ENCODE measurements around the gene LOC101059915.
"Not testable (repeated sequence)": the region's sequence is repeated elsewhere in the genome, so short reads cannot be mapped to it uniquely, and the experiment has no call there.

Gene LOC101059915

DNA sequence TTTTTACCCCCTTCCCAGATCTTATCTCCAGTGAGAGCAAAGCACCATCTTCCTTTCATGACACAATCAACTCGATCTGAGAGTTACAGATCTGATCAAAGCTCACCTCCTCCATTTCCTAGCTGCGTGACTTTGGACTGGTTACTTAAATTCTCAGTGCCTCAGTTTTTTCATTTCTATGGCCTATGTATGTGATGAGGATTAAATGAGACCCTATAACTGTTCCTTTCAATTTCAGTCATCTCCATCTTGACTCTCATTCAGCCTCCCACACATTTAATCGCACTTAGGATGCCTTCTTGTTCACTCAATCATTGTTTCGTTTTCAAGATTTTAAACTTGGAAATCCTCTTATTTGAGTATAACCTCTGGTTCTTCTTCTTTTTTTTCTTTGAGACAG lies 28.9 kb upstream of the LOC101059915 start:
- TF ChIP-seq, protein P1, sequence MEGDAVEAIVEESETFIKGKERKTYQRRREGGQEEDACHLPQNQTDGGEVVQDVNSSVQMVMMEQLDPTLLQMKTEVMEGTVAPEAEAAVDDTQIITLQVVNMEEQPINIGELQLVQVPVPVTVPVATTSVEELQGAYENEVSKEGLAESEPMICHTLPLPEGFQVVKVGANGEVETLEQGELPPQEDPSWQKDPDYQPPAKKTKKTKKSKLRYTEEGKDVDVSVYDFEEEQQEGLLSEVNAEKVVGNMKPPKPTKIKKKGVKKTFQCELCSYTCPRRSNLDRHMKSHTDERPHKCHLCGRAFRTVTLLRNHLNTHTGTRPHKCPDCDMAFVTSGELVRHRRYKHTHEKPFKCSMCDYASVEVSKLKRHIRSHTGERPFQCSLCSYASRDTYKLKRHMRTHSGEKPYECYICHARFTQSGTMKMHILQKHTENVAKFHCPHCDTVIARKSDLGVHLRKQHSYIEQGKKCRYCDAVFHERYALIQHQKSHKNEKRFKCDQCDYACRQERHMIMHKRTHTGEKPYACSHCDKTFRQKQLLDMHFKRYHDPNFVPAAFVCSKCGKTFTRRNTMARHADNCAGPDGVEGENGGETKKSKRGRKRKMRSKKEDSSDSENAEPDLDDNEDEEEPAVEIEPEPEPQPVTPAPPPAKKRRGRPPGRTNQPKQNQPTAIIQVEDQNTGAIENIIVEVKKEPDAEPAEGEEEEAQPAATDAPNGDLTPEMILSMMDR (IDR thresholded peaks at IDR 0.05; ENCODE audit: low read depth, low read length, poor library complexity, severe bottlenecking), result no peak
- no peak for TF ChIP-seq EZH2phosphoT487 (IDR thresholded peaks at IDR 0.05; ENCODE audit: borderline replicate concordance, low read length)
- Histone ChIP-seq H3K27ac (ENCODE audit: low read depth, low read length) (no peak overlapping the region), H3K36me3 (ENCODE audit: control insufficient read depth, low read length) (no peaks in the 10 kb centered on the region), H3K4me1 (ENCODE audit: control insufficient read depth, low read length) (peaks cover 25% of the 10 kb centered on the region), H3K9me2 (replicated peaks; ENCODE audit: control insufficient read depth, low read length) (no peaks in the 10 kb centered on the region), H3K79me2 (ENCODE audit: control insufficient read depth, low read length) (no peaks in the 10 kb centered on the region), H3F3A (ENCODE audit: control insufficient read depth, insufficient read depth) (no peaks in the 10 kb centered on the region), H3K9me3 (ENCODE audit: control insufficient read depth, insufficient read depth, low read length) (no peaks in the 10 kb centered on the region), H3K4me3 (ENCODE audit: low read length) (no peak overlapping the region), H3K27me3 (ENCODE audit: control insufficient read depth, low read length) (no peaks in the 10 kb centered on the region), H3K4me2 (ENCODE audit: low read length) (peak overlapping the region; percentile 54), H4K20me1 (ENCODE audit: control insufficient read depth, insufficient read depth, low read depth, low read length) (no peaks in the 10 kb centered on the region)

DNA sequence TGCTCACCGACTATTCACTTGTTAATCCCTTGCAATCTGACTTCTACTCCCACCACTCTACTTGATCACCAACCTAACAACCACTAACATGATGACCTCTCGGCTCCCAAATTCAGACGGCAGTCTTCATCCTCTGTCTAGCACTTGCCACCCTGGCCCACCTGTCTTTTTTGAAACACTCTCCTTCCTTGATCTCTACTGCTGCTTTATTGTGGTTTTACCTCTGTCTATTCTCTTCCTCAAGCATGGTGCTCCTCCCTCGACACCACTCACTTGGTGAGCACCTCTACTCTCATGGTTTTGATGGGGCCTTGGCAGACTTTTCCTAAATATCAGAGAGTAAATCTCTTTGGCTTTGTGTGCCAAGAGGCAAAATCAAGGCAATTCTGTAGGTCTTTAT lies 27.3 kb upstream of the LOC101059915 start:
- TF ChIP-seq, protein P1 (IDR thresholded peaks at IDR 0.05; ENCODE audit: low read depth, low read length, poor library complexity, severe bottlenecking), result no peak
- no peak for TF ChIP-seq EZH2phosphoT487 (IDR thresholded peaks at IDR 0.05; ENCODE audit: borderline replicate concordance, low read length)
- no peaks in the 10 kb centered on the region for H4K20me1 ChIP-seq (ENCODE audit: control insufficient read depth, insufficient read depth, low read depth, low read length)
- no peak overlapping the region for H3K4me2 ChIP-seq (ENCODE audit: low read length)
- no peaks in the 10 kb centered on the region for H3K9me3 ChIP-seq (ENCODE audit: control insufficient read depth, insufficient read depth, low read length)
- no peaks in the 10 kb centered on the region for H3K36me3 ChIP-seq (ENCODE audit: control insufficient read depth, low read length)
- no peak overlapping the region for H3K27ac ChIP-seq (ENCODE audit: low read depth, low read length)
- no peak overlapping the region for H3K4me3 ChIP-seq (ENCODE audit: low read length)
- no peaks in the 10 kb centered on the region for H3K79me2 ChIP-seq (ENCODE audit: control insufficient read depth, low read length)
- no peaks in the 10 kb centered on the region for H3F3A ChIP-seq (ENCODE audit: control insufficient read depth, insufficient read depth)
- no peaks in the 10 kb centered on the region for H3K9me2 ChIP-seq (replicated peaks; ENCODE audit: control insufficient read depth, low read length)
- H3K4me1 ChIP-seq (ENCODE audit: control insufficient read depth, low read length), result peaks cover 25% of the 10 kb centered on the region
- no peaks in the 10 kb centered on the region for H3K27me3 ChIP-seq (ENCODE audit: control insufficient read depth, low read length)

DNA sequence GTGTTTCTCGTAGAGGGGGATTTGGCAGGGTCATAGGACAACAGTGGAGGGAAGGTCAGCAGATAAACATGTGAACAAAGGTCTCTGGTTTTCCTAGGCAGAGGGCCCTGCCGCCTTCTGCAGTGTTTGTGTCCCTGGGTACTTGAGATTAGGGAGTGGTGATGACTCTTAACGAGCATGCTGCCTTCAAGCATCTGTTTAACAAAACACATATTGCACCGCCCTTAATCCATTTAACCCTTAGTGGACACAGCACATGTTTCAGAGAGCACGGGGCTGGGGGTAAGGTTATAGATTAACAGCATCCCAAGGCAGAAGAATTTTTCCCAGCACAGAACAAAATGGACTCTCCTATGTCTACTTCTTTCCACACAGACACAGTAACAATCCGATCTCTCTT lies 22.9 kb upstream of the LOC101059915 start:
- not testable (repeated sequence) for H3K4me3 ChIP-seq (ENCODE audit: low read length); H3K4me1 ChIP-seq (ENCODE audit: control insufficient read depth, low read length); H3F3A ChIP-seq (ENCODE audit: control insufficient read depth, insufficient read depth); H4K20me1 ChIP-seq (ENCODE audit: control insufficient read depth, insufficient read depth, low read depth, low read length); H3K27me3 ChIP-seq (ENCODE audit: control insufficient read depth, low read length); H3K4me2 ChIP-seq (ENCODE audit: low read length); H3K79me2 ChIP-seq (ENCODE audit: control insufficient read depth, low read length); H3K9me2 ChIP-seq (replicated peaks; ENCODE audit: control insufficient read depth, low read length); H3K27ac ChIP-seq (ENCODE audit: low read depth, low read length); H3K9me3 ChIP-seq (ENCODE audit: control insufficient read depth, insufficient read depth, low read length); H3K36me3 ChIP-seq (ENCODE audit: control insufficient read depth, low read length)

DNA sequence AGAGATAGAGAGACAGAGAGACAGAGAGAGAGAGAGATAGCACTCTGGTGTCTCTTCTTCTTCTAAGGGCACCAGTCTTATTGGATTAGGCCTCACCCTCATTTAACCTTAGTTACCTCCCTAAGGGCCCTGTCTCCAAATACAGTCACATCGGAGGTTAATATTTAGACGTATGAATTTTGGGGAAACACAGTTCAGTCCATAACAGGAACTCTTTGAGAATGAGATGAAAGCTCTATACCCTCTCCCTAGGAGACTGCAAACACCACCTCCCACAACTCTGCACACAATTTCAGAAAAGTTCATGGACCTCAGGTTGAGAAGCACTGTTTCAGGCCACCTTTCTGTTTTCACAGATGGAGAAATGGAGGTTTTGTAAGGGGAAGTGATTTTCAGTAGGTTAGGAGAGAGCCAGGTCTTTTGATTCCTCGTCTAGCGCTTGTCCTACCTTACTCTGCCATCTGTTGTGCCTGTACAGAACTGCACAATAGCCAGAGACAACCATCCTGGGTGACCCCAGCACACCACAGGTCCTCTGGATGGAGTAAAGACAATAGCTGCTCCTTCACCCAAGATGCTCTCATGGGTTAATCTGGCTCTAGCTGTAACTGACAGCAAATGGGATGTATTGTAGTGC lies 16.9 kb upstream of the LOC101059915 start:
- no peaks in the 10 kb centered on the region for H3K9me2 ChIP-seq (replicated peaks; ENCODE audit: control insufficient read depth, low read length)
- TF ChIP-seq, protein P1 (IDR thresholded peaks at IDR 0.05; ENCODE audit: low read depth, low read length, poor library complexity, severe bottlenecking), result no peak
- TF ChIP-seq EZH2phosphoT487 (IDR thresholded peaks at IDR 0.05; ENCODE audit: borderline replicate concordance, low read length), result no peak
- H3K27ac ChIP-seq (ENCODE audit: low read depth, low read length), result no peak overlapping the region
- H3F3A ChIP-seq (ENCODE audit: control insufficient read depth, insufficient read depth), result no peaks in the 10 kb centered on the region
- H3K4me1 ChIP-seq (ENCODE audit: control insufficient read depth, low read length), result no peaks in the 10 kb centered on the region
- no peaks in the 10 kb centered on the region for H3K79me2 ChIP-seq (ENCODE audit: control insufficient read depth, low read length)
- no peak overlapping the region for H3K4me2 ChIP-seq (ENCODE audit: low read length)
- no peaks in the 10 kb centered on the region for H4K20me1 ChIP-seq (ENCODE audit: control insufficient read depth, insufficient read depth, low read depth, low read length)
- H3K9me3 ChIP-seq (ENCODE audit: control insufficient read depth, insufficient read depth, low read length), result no peaks in the 10 kb centered on the region
- no peaks in the 10 kb centered on the region for H3K27me3 ChIP-seq (ENCODE audit: control insufficient read depth, low read length)
- no peaks in the 10 kb centered on the region for H3K36me3 ChIP-seq (ENCODE audit: control insufficient read depth, low read length)
- no peak overlapping the region for H3K4me3 ChIP-seq (ENCODE audit: low read length)
